ENCODE measurements around the gene TBX5.
"Not testable (repeated sequence)": the region's sequence is repeated elsewhere in the genome, so short reads cannot be mapped to it uniquely, and the experiment has no call there.

TBX5 gene

DNA sequence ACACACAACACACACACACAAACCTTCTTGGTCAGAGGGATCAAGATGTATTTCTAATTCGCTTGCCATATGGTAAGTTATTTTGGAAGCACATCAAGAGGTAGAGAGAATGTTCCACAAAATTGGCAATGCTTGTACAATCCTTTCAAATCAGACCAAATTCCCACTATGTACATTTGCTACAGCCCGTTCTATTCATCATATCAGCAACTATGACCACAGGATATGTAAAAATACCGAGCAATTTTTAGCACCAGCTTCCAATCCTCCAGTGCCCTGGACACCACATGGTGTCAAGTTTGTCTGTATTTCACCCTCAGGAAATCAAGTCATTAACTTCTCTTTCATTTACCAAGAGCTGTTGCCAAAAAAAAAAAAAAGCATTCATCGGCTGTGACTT lies 21.2 kb downstream of the TBX5 start:
- Histone ChIP-seq H3K9ac (ENCODE audit: low read length) (no peak overlapping the region), H3K36me3 (ENCODE audit: control insufficient read depth, insufficient read depth, low read length) (no peaks in the 10 kb centered on the region), H3K4me1 (ENCODE audit: control insufficient read depth, insufficient read depth, low read length) (no peaks in the 10 kb centered on the region), H3K4me3 (ENCODE audit: low read length) (no peak overlapping the region), H3K27me3 (ENCODE audit: control insufficient read depth, insufficient read depth, low read length) (peaks cover 8% of the 10 kb centered on the region), H3K9me3 (ENCODE audit: control insufficient read depth, low read length) (no peaks in the 10 kb centered on the region)

DNA sequence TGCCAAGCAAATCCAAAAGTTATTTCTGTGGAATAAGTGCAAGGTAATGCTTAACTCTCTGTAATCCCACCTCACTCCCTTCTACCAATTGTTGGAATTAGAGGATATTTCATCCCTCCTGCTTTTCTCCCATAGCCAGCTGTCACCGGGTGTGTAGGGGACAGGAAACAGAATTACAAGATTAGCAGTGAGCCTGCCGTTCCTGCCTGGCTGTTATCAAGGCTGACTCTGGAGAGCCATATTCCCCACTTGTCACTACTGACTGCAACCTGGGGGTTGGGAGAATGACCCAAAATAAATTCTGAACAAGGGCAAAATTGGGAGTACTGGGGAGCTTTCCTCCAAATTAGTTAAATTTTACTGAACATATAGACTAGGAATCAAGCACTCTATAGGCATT lies 24.8 kb downstream of the TBX5 start:
- Histone ChIP-seq H3K4me1 (ENCODE audit: control insufficient read depth, insufficient read depth, low read length) (no peaks in the 10 kb centered on the region), H3K9me3 (ENCODE audit: control insufficient read depth, low read length) (no peaks in the 10 kb centered on the region), H3K27me3 (ENCODE audit: control insufficient read depth, insufficient read depth, low read length) (peaks cover 8% of the 10 kb centered on the region), H3K36me3 (ENCODE audit: control insufficient read depth, insufficient read depth, low read length) (no peaks in the 10 kb centered on the region), H3K4me3 (ENCODE audit: low read length) (no peak overlapping the region), H3K9ac (ENCODE audit: low read length) (no peak overlapping the region)

DNA sequence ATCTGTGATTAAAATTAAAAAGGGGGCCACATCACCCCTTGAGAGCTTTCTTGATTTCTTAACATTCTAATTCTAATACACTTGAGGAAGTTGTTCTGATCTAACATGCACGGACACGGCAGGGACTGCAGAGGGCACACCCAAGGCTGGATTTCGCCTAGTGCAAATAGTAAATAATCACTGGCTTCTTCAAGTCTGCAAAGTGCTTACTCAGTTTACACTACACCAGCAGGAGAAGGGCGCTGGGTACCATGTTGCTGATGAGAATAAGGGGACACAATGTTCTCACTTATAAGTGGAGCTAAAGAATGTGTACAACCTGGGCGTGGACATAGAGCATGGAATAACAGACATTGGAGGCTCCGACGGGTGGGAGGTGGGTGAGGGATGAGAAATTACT lies 34.2 kb downstream of the TBX5 start:
- H3K9me3 ChIP-seq (ENCODE audit: control insufficient read depth, low read length) = no peaks in the 10 kb centered on the region
- no peaks in the 10 kb centered on the region for H3K27me3 ChIP-seq (ENCODE audit: control insufficient read depth, insufficient read depth, low read length)
- no peak overlapping the region for H3K9ac ChIP-seq (ENCODE audit: low read length)
- no peak overlapping the region for H3K4me3 ChIP-seq (ENCODE audit: low read length)
- no peaks in the 10 kb centered on the region for H3K36me3 ChIP-seq (ENCODE audit: control insufficient read depth, insufficient read depth, low read length)
- no peaks in the 10 kb centered on the region for H3K4me1 ChIP-seq (ENCODE audit: control insufficient read depth, insufficient read depth, low read length)

DNA sequence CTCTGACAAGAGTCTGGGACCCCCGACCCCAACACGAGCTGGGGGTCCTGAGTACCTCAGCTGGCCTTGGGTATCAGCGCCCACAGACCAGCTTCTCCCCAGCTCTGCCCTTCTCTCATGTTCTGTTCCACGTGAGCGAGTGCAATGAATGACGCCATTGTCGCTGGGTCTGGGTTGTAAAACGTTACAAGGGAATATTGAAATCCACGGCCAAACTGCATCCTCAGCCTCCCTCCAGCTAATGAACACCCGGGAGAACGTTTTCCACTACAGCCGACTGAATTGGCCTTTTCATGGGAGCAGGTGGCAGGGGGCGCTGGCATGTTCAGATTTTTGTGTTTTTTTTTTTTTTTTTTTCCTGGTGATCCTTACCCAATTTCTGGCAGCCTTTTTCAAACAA lies 34.7 kb downstream of the TBX5 start:
- H3K9ac ChIP-seq (ENCODE audit: low read length) = no peak overlapping the region
- no peaks in the 10 kb centered on the region for H3K9me3 ChIP-seq (ENCODE audit: control insufficient read depth, low read length)
- no peaks in the 10 kb centered on the region for H3K4me1 ChIP-seq (ENCODE audit: control insufficient read depth, insufficient read depth, low read length)
- H3K4me3 ChIP-seq (ENCODE audit: low read length) = no peak overlapping the region
- H3K27me3 ChIP-seq (ENCODE audit: control insufficient read depth, insufficient read depth, low read length) = no peaks in the 10 kb centered on the region
- H3K36me3 ChIP-seq (ENCODE audit: control insufficient read depth, insufficient read depth, low read length) = no peaks in the 10 kb centered on the region

DNA sequence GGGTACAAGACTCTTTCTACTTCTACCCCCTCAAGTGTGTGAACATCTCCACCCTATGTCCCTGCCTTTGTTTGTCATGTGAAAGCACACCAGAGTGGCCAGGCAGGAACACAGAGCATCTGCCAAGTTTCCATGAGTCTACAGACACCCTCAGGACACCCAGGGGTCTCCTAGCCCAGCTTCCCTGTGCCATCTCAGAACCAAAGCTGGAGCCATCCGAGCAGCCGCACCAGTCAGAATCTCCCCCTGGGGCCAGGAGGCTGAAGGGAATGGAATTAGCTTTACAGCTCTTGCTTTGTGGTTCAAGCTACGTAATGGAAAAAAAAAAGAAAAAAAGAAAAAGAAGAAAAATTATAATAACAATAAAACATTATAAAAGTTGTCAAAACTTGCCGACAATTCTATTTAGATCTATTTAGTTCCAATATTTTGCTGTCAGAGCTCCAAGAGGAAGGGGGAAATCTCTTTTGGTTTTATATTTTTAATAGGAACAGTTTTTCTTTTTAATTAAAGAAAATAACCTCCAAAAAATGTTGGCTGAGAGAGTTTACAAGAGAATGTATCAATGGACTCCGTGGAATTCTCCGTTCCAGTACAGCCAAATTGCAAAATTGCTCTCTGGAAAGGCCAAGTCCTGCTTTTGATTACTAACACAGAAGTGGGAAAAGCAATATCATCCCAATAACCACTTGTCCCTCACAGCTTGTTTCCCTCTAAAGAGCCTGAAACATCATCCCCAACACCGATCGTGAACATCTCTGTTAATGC lies 37.1 kb downstream of the TBX5 start:
- H3K9me3 ChIP-seq (ENCODE audit: control insufficient read depth, low read length) = no peaks in the 10 kb centered on the region
- H3K4me1 ChIP-seq (ENCODE audit: control insufficient read depth, insufficient read depth, low read length) = no peaks in the 10 kb centered on the region
- H3K36me3 ChIP-seq (ENCODE audit: control insufficient read depth, insufficient read depth, low read length) = no peaks in the 10 kb centered on the region
- no peaks in the 10 kb centered on the region for H3K27me3 ChIP-seq (ENCODE audit: control insufficient read depth, insufficient read depth, low read length)
- no peak overlapping the region for H3K4me3 ChIP-seq (ENCODE audit: low read length)
- H3K9ac ChIP-seq (ENCODE audit: low read length) = no peak overlapping the region

DNA sequence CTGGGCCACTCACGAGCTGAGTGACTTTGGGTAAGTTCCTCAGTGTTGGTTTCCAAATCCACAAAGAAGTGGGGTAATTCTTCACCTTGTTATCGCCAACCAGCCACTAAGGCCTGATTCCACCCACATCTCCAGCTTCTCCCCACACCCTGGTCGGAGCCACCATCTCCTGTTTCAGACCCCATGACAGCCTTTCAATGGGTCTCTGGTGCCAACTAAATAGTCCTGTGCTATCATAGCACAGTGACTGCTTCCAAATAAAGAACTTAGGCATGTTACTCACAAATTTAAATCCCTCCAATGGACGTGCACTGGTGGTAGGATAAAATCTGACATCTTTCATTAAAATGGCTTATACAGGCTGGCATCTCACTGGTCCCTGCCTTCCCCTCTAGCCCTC lies 44.0 kb downstream of the TBX5 start:
- no peaks in the 10 kb centered on the region for H3K36me3 ChIP-seq (ENCODE audit: control insufficient read depth, insufficient read depth, low read length)
- H3K4me1 ChIP-seq (ENCODE audit: control insufficient read depth, insufficient read depth, low read length) = no peaks in the 10 kb centered on the region
- H3K9me3 ChIP-seq (ENCODE audit: control insufficient read depth, low read length) = no peaks in the 10 kb centered on the region
- no peaks in the 10 kb centered on the region for H3K27me3 ChIP-seq (ENCODE audit: control insufficient read depth, insufficient read depth, low read length)
- no peak overlapping the region for H3K4me3 ChIP-seq (ENCODE audit: low read length)
- H3K9ac ChIP-seq (ENCODE audit: low read length) = no peak overlapping the region

DNA sequence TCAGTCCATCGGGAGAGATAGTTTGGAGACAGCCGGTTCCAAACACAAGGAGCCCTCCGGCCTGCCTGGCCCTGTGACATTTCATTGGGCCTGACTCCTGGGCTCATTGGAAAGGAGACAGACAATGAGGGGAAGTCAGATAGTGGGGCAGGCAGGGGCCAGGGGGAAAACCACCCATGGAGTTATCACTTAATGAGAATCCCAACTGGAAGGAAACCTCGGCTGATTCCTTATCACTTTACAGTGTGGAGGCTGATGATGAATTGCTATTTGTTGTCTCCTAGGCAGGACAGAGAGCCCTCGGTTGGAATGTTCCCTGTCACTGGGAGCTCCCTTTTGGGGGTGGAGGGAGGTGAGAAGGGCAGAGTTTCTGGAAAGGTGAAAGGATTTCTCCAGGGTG lies 44.4 kb downstream of the TBX5 start:
- H3K4me3 ChIP-seq (ENCODE audit: low read length) = no peak overlapping the region
- no peaks in the 10 kb centered on the region for H3K36me3 ChIP-seq (ENCODE audit: control insufficient read depth, insufficient read depth, low read length)
- no peaks in the 10 kb centered on the region for H3K27me3 ChIP-seq (ENCODE audit: control insufficient read depth, insufficient read depth, low read length)
- H3K4me1 ChIP-seq (ENCODE audit: control insufficient read depth, insufficient read depth, low read length) = no peaks in the 10 kb centered on the region
- H3K9ac ChIP-seq (ENCODE audit: low read length) = no peak overlapping the region
- H3K9me3 ChIP-seq (ENCODE audit: control insufficient read depth, low read length) = no peaks in the 10 kb centered on the region

DNA sequence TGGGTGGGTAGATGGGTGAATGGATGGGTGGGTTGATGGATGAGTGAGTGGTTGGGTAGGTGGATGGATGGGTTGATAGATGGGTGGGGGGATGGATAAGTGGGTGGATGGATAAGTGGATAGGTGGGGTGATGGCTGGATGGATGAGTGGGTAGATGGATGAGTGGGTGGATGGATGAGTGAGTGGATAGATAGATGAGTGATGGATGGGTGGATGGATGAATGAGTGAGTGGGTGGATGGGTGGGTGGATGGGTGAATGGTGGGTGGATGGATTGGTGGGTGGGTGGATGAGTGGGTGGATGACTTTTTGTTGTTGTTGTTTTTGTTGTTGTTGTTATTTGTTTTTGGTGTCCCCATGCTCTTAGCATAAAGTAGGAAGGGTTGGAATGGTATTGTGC lies 45.5 kb downstream of the TBX5 start:
- H3K36me3 ChIP-seq (ENCODE audit: control insufficient read depth, insufficient read depth, low read length) = no peaks in the 10 kb centered on the region
- no peaks in the 10 kb centered on the region for H3K9me3 ChIP-seq (ENCODE audit: control insufficient read depth, low read length)
- H3K9ac ChIP-seq (ENCODE audit: low read length) = no peak overlapping the region
- H3K4me3 ChIP-seq (ENCODE audit: low read length) = no peak overlapping the region
- no peaks in the 10 kb centered on the region for H3K4me1 ChIP-seq (ENCODE audit: control insufficient read depth, insufficient read depth, low read length)
- peaks cover under 1% of the 10 kb centered on the region for H3K27me3 ChIP-seq (ENCODE audit: control insufficient read depth, insufficient read depth, low read length)

DNA sequence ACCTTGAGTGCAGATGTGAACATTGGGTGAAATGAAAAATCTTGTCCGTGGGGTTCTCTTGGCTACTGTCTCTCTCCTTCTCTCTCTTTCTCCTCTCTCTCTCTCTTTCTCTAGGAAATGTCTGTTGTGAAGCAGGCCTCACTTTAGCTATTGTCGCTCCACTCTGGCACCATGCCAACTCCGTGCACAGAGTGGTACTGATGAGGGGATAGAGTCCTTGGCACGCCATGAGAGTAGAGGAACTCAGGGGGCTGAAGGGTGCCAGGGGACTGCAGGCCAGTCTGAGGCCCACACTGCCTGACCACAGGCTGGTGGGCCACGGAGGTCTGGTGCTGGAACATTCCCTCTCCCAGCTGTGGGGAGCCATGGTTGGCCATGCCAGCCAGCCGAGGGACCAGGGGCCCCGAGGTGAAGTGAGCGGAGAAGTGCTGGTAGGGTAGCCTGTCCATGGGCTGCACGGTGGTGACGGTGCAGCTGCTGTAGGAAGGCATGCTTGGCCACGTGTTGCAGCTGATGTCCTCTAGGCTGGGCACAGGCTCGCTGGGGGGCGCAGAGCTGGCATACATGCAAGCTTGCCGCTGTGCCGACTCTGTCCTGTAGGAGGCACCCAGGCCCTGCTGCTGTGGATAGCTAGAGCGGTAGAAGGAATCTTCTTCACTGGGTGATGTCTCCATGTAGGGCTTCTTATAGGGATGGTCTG lies 50.4 kb downstream of the TBX5 start:
- Histone ChIP-seq H3K9me3 (ENCODE audit: control insufficient read depth, low read length) (no peaks in the 10 kb centered on the region), H3K4me1 (ENCODE audit: control insufficient read depth, insufficient read depth, low read length) (no peaks in the 10 kb centered on the region)

DNA sequence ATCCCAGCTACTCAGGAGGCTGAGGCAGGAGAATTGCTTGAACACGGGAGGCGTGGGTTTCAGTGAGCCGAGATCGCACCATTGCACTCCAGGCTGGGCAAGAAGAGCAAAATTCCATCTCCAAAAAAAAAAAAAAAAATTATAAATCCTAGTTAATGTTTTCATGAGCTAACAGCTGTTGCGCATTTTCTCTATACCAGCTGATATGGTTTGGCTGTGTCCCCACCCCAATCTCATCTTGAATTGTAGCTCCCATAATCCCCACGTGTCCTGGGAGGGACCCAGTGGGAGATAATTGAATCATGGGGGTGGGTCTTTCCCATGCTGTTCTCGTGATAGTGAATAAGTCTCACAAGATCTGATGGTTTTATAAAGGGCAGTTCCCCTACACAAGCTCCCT lies 56.7 kb downstream of the TBX5 start:
- H3K4me1 ChIP-seq (ENCODE audit: control insufficient read depth, insufficient read depth, low read length); H3K36me3 ChIP-seq (ENCODE audit: control insufficient read depth, insufficient read depth, low read length); H3K9me3 ChIP-seq (ENCODE audit: control insufficient read depth, low read length); H3K9ac ChIP-seq (ENCODE audit: low read length); H3K4me3 ChIP-seq (ENCODE audit: low read length); H3K27me3 ChIP-seq (ENCODE audit: control insufficient read depth, insufficient read depth, low read length): not testable (repeated sequence)

More for the DNA sequence above, 50.4 kb downstream of the TBX5 start:
- Histone ChIP-seq H3K9ac (ENCODE audit: low read length) (no peak overlapping the region), H3K36me3 (ENCODE audit: control insufficient read depth, insufficient read depth, low read length) (no peaks in the 10 kb centered on the region), H3K27me3 (ENCODE audit: control insufficient read depth, insufficient read depth, low read length) (peaks cover 4% of the 10 kb centered on the region), H3K4me3 (ENCODE audit: low read length) (no peak overlapping the region)

DNA sequence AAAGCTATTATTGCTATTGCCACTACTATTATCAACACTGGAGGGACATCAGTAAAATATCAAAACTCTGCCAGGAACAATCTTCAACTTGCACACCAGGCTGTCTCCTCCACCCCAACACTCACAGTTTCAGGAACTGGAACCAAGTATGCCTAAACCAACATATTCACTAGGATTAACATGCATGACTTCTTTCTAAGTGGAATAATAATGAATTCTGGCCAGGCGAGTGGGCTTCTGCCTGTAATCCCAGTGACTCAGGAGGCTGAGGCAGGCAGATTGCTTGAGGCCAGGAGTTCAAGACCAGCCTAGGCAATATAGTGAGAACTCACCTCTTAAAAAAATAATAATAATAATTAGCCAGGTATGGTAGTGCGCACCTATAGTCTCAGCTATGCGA lies 58.1 kb downstream of the TBX5 start:
- Histone ChIP-seq H3K4me3 (ENCODE audit: low read length) (no peak overlapping the region), H3K36me3 (ENCODE audit: control insufficient read depth, insufficient read depth, low read length) (no peaks in the 10 kb centered on the region), H3K9me3 (ENCODE audit: control insufficient read depth, low read length) (no peaks in the 10 kb centered on the region), H3K27me3 (ENCODE audit: control insufficient read depth, insufficient read depth, low read length) (no peaks in the 10 kb centered on the region), H3K4me1 (ENCODE audit: control insufficient read depth, insufficient read depth, low read length) (no peaks in the 10 kb centered on the region), H3K9ac (ENCODE audit: low read length) (no peak overlapping the region)

DNA sequence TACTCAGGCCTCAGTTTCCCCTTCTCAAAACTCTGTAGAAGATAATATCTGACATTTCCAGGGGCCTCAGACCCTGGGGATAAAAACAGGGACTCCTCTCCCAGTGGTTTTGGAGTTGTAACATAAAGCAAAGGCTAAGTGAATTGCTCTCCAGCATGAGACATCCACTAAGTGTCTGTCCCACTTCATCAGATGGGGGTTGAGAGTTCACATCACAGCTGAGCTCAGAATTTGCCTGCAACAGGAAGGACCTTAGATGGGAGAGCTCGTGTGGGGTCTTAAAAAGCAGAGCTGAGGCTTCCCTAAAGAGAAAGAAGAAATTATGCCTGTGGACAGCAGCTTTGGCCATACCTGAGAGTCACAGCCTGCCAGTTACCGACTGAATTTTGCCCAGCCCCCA lies 61.1 kb downstream of the TBX5 start:
- Histone ChIP-seq H3K4me1 (ENCODE audit: control insufficient read depth, insufficient read depth, low read length) (no peaks in the 10 kb centered on the region), H3K9ac (ENCODE audit: low read length) (no peak overlapping the region), H3K27me3 (ENCODE audit: control insufficient read depth, insufficient read depth, low read length) (no peaks in the 10 kb centered on the region), H3K9me3 (ENCODE audit: control insufficient read depth, low read length) (no peaks in the 10 kb centered on the region), H3K36me3 (ENCODE audit: control insufficient read depth, insufficient read depth, low read length) (no peaks in the 10 kb centered on the region), H3K4me3 (ENCODE audit: low read length) (no peak overlapping the region)
